Mucosa of rectum (tissue), 2 donors: Measurements from ENCODE around the gene TBCD.

Experiments
- H3K27ac ChIP-seq, 2 donors: one replicate each; pipeline ENCODE4 v1.7.0; 2013; ENCODE audit warnings: inconsistent platforms in 2 of 2, low read depth in 2 of 2, low read length in 2 of 2
- H3K27me3 ChIP-seq, 2 donors: one replicate each; pipeline ENCODE4 v1.7.0; 2013; ENCODE audit warnings: low read length in 2 of 2; ENCODE audit not compliant: control insufficient read depth in 2 of 2, insufficient read depth in 2 of 2
- H3K36me3 ChIP-seq, 2 donors: one replicate each; pipeline ENCODE4 v1.7.0; 2013; ENCODE audit warnings: low read length in 2 of 2; ENCODE audit not compliant: control insufficient read depth in 2 of 2, insufficient read depth in 2 of 2
- H3K4me1 ChIP-seq, 2 donors: one replicate each; pipeline ENCODE4 v1.7.0; 2013; ENCODE audit warnings: low read length in 2 of 2, mild to moderate bottlenecking in 1 of 2; ENCODE audit not compliant: control insufficient read depth in 2 of 2, insufficient read depth in 2 of 2
- H3K4me3 ChIP-seq, 2 donors: one replicate each; pipeline ENCODE4 v1.7.0; 2013; ENCODE audit warnings: low read length in 2 of 2
- H3K9ac ChIP-seq, 2 donors: one replicate each; pipeline ENCODE4 v1.7.0; 2013; ENCODE audit warnings: low read length in 2 of 2, low read depth in 1 of 2, mild to moderate bottlenecking in 1 of 2
- H3K9me3 ChIP-seq, 2 donors: one replicate each; pipeline ENCODE4 v1.7.0; 2013; ENCODE audit warnings: low read length in 2 of 2; ENCODE audit not compliant: control insufficient read depth in 2 of 2
- donor health status: healthy.
- donor health status: Normal muscosa, but diverticular disease.

The TBCD gene

GRCh38 chr17:82745524-82745923 lies 6.3 kb upstream of the TBCD start:
- Histone ChIP-seq H3K4me1 (no peaks in the 10 kb centered on the region), H3K27ac (no peak overlapping the region), H3K27me3 (no peaks in the 10 kb centered on the region), H3K36me3 (peaks cover 22 to 25% of the 10 kb centered on the region in 2 donors), H3K4me3 (no peak overlapping the region), H3K9me3 (peaks cover 0 to 2% of the 10 kb centered on the region in 2 donors), H3K9ac (no peak overlapping the region)

- Histone ChIP-seq H3K36me3 (peaks cover 0 to 2% of the 10 kb centered on the region in 2 donors), H3K9me3 (peaks cover 0 to 2% of the 10 kb centered on the region in 2 donors), H3K9ac (no peak overlapping the region), H3K4me3 (no peak overlapping the region), H3K27ac (no peak overlapping the region), H3K27me3 (no peaks in the 10 kb centered on the region), H3K4me1 (peaks cover 7 to 9% of the 10 kb centered on the region in 2 donors)
Measured at GRCh38 chr17:82748756-82749155, 3.1 kb upstream of the TBCD start.

GRCh38 chr17:82750241-82750908 lies 1.5 kb upstream of the TBCD start:
- H3K27me3 ChIP-seq = no peaks in the 10 kb centered on the region
- no peaks in the 10 kb centered on the region for H3K36me3 ChIP-seq
- peaks cover 0 to 2% of the 10 kb centered on the region in 2 donors for H3K9me3 ChIP-seq
- H3K4me1 ChIP-seq = peaks cover 9% of the 10 kb centered on the region in 2 donors
- no peak overlapping the region for H3K27ac ChIP-seq
- H3K9ac ChIP-seq = no peak overlapping the region
- no peak overlapping the region for H3K4me3 ChIP-seq

- no peaks in the 10 kb centered on the region for H3K9me3 ChIP-seq
- H3K9ac ChIP-seq = peak overlapping the region in 1 of 2 donors; percentile 48
- H3K27me3 ChIP-seq = no peaks in the 10 kb centered on the region
- H3K4me3 ChIP-seq = peak overlapping the region; percentile 54 to 60
- H3K4me1 ChIP-seq = peaks cover 9% of the 10 kb centered on the region in 2 donors
- H3K27ac ChIP-seq = peak overlapping the region; percentile 38 to 51
- peaks cover 0 to 2% of the 10 kb centered on the region in 2 donors for H3K36me3 ChIP-seq
Measured at GRCh38 chr17:82751171-82751570, 694 bp upstream of the TBCD start.

- H3K27me3 ChIP-seq = no peaks in the 10 kb centered on the region
- peak overlapping the region; percentile 87 to 90 for H3K27ac ChIP-seq
- H3K4me1 ChIP-seq = peaks cover 9% of the 10 kb centered on the region in 2 donors
- no peaks in the 10 kb centered on the region for H3K9me3 ChIP-seq
- H3K36me3 ChIP-seq = peaks cover 0 to 3% of the 10 kb centered on the region in 2 donors
- H3K9ac ChIP-seq = peak overlapping the region; percentile 56 to 76
- H3K4me3 ChIP-seq = peak overlapping the region; percentile 79 to 84
Measured at GRCh38 chr17:82752371-82753200, 721 bp downstream of the TBCD start.

GRCh38 chr17:82753201-82753464 lies 1.3 kb downstream of the TBCD start:
- no peaks in the 10 kb centered on the region for H3K9me3 ChIP-seq
- no peaks in the 10 kb centered on the region for H3K27me3 ChIP-seq
- peak overlapping the region; percentile 56 to 76 for H3K9ac ChIP-seq
- H3K36me3 ChIP-seq = peaks cover 0 to 3% of the 10 kb centered on the region in 2 donors
- peak overlapping the region; percentile 79 to 84 for H3K4me3 ChIP-seq
- peaks cover 9% of the 10 kb centered on the region in 2 donors for H3K4me1 ChIP-seq
- H3K27ac ChIP-seq = no peak overlapping the region

GRCh38 chr17:82754297-82755208 lies 2.7 kb downstream of the TBCD start:
- Histone ChIP-seq H3K4me3 (peak overlapping the region; percentile 34 to 45), H3K9me3 (no peaks in the 10 kb centered on the region), H3K27me3 (no peaks in the 10 kb centered on the region), H3K36me3 (peaks cover 0 to 3% of the 10 kb centered on the region in 2 donors), H3K9ac (peak overlapping the region in 1 of 2 donors; percentile 26), H3K27ac (peak overlapping the region in 1 of 2 donors; percentile 38), H3K4me1 (peaks cover 9% of the 10 kb centered on the region in 2 donors)

- Histone ChIP-seq H3K27me3 (no peaks in the 10 kb centered on the region), H3K36me3 (peaks cover 0 to 3% of the 10 kb centered on the region in 2 donors), H3K27ac (no peak overlapping the region), H3K4me3 (no peak overlapping the region), H3K9ac (no peak overlapping the region), H3K9me3 (no peaks in the 10 kb centered on the region), H3K4me1 (peaks cover 9% of the 10 kb centered on the region in 2 donors)
Measured at GRCh38 chr17:82756166-82756565, 4.3 kb downstream of the TBCD start.

GRCh38 chr17:82765371-82765770 lies 13.5 kb downstream of the TBCD start:
- no peak overlapping the region for H3K9ac ChIP-seq
- H3K4me3 ChIP-seq = no peak overlapping the region
- H3K27ac ChIP-seq = no peak overlapping the region
- peaks cover 2% of the 10 kb centered on the region in 2 donors for H3K4me1 ChIP-seq
- no peaks in the 10 kb centered on the region for H3K9me3 ChIP-seq
- H3K27me3 ChIP-seq = no peaks in the 10 kb centered on the region
- peaks cover 0 to 18% of the 10 kb centered on the region in 2 donors for H3K36me3 ChIP-seq
